ENCODE data around the gene INKA2. TPM values are rescaled to one million over a fixed set of nuclear protein-coding genes. Genes with fewer than 3 reads are reported as not detected.

The INKA2 gene
- total and polyA plus RNA-seq, 2 of the 4 experiments (the other 2 are of a cell fraction): 2.2 to 2.6 TPM

DNA sequence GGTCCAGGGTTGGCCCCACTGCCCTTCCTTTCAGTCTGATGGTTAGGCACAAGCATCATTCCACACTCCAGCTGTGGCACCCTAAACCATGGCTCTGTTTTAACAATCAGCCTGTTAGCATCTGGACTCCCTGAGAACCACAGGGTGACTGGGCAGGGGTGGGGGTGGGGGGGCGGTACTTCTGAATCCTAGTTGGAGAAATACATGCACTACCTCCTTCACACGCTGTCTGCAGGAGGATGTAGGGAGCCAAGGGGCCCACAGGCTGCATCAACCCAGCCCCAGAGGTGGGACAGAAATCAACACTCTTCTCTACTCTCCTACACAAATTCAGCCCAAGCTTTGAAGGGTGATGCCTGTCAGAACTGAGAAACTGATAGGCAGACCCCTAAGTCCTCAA, 40.4 kb upstream of the INKA2 start:
- in situ Hi-C loops (cut with MboI; ENCODE audit: low sequenced_read_pairs): no loop called here
- Histone ChIP-seq H4K5ac (ENCODE audit: low read depth, low read length) (no peak overlapping the region; the same call in 1 of the 2 replicates), H3K9me1 (ENCODE audit: insufficient read depth, low read length) (peaks cover 7% of the 10 kb centered on the region), H3K9me3 (ENCODE audit: control insufficient read depth, insufficient read depth, low read length) (no peaks in the 10 kb centered on the region), H3K4me2 (ENCODE audit: low read depth, low read length) (no peak overlapping the region), H3K18ac (ENCODE audit: low read depth, low read length) (no peak overlapping the region; the same call in 1 of the 2 replicates), H3K23ac (ENCODE audit: low read depth, low read length) (no peak overlapping the region), H2AK9ac (replicated peaks; ENCODE audit: low read depth, low read length, poor library complexity) (no peak overlapping the region), H3K56ac (ENCODE audit: extremely low read depth, insufficient read depth, low read length) (no peak overlapping the region), H3K27ac (ENCODE audit: insufficient read depth, low read length) (peak overlapping the region; percentile 17; the same call in 1 of the 2 replicates), H2BK15ac (ENCODE audit: low read depth, low read length) (no peak overlapping the region), H3K4me3 (ENCODE audit: insufficient read depth, low read depth, low read length) (no peak overlapping the region), H2AK5ac (ENCODE audit: low read depth, low read length) (0 out of 2 replicates have a peak overlapping the region, but pooled peaks have one; percentile 34), H3K9ac (ENCODE audit: low read depth, low read length) (no peak overlapping the region), H4K20me1 (ENCODE audit: insufficient read depth, low read length) (no peaks in the 10 kb centered on the region), H3K36me3 (ENCODE audit: control insufficient read depth, insufficient read depth, low read length) (no peaks in the 10 kb centered on the region), H3K4me1 (ENCODE audit: control insufficient read depth, insufficient read depth, low read length) (peaks cover 23% of the 10 kb centered on the region), H2AFZ (replicated peaks; ENCODE audit: low read length, poor library complexity) (no peak overlapping the region), H2BK20ac (ENCODE audit: low read depth, low read length) (peak overlapping the region; percentile 16), H4K8ac (ENCODE audit: low read depth in 2 of 2, low read length in 2 of 2) (peak overlapping the region in 1 of 2 experiments; percentile 19; a peak in 1 of 4 replicates), H4K91ac (ENCODE audit: insufficient read depth, low read depth, low read length) (peak overlapping the region; percentile 72), H2BK5ac (ENCODE audit: low read depth, low read length, poor library complexity, severe bottlenecking) (no peak overlapping the region), H3K4ac (ENCODE audit: low read depth, low read length) (peak overlapping the region; percentile 22; the same call in 1 of the 2 replicates), H3K27me3 (ENCODE audit: control insufficient read depth, insufficient read depth, low read length) (peaks cover 9% of the 10 kb centered on the region), H3K14ac (replicated peaks; ENCODE audit: low read depth, low read length) (no peak overlapping the region), H3K79me1 (ENCODE audit: low read depth in 1 of 2, low read length in 2 of 2) (no peaks in the 10 kb centered on the region; a peak in 1 of 4 replicates), H2BK120ac (ENCODE audit: low read depth, low read length) (peak overlapping the region; percentile 86)
- DNase-seq (no peak), ATAC-seq (ENCODE audit: low read depth) (no peak)
- no CpG with 5 or more reads among the region's 2 CpGs for WGBS, 2 experiments (ENCODE audit: extremely low coverage in 2 of 2, insufficient read length in 1 of 2)
- ChIA-PET POLR2A (ENCODE audit: unreplicated experiment) (no interaction called here), CTCF (no interaction called here)
- intact Hi-C loops (cut with micrococcal nuclease): loop anchor here (5.0 kb wide), 4 partner anchors 98 to 583 kb away; no protein-coding TSS in a partner anchor
- BruUV-seq (replicated peaks): no TSS peak
- TF ChIP-seq, protein P1, sequence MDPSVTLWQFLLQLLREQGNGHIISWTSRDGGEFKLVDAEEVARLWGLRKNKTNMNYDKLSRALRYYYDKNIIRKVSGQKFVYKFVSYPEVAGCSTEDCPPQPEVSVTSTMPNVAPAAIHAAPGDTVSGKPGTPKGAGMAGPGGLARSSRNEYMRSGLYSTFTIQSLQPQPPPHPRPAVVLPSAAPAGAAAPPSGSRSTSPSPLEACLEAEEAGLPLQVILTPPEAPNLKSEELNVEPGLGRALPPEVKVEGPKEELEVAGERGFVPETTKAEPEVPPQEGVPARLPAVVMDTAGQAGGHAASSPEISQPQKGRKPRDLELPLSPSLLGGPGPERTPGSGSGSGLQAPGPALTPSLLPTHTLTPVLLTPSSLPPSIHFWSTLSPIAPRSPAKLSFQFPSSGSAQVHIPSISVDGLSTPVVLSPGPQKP (IDR thresholded peaks at IDR 0.05; ENCODE audit: borderline replicate concordance, low read depth, low read length): no peak
- TF ChIP-seq FOS (IDR thresholded peaks at IDR 0.05; ENCODE audit: low read depth, low read length): no peak
- TF ChIP-seq RFX5 (IDR thresholded peaks at IDR 0.05; ENCODE audit: low read depth, low read length): no peak
- no peak for TF ChIP-seq BHLHE40 (IDR thresholded peaks at IDR 0.05; ENCODE audit: low read depth, low read length)
- dilution Hi-C loops (cut with HindIII; ENCODE audit: low sequenced_read_pairs, unreplicated experiment): no loop called here
